Measurements from ENCODE around the gene GPR35.

DNA sequence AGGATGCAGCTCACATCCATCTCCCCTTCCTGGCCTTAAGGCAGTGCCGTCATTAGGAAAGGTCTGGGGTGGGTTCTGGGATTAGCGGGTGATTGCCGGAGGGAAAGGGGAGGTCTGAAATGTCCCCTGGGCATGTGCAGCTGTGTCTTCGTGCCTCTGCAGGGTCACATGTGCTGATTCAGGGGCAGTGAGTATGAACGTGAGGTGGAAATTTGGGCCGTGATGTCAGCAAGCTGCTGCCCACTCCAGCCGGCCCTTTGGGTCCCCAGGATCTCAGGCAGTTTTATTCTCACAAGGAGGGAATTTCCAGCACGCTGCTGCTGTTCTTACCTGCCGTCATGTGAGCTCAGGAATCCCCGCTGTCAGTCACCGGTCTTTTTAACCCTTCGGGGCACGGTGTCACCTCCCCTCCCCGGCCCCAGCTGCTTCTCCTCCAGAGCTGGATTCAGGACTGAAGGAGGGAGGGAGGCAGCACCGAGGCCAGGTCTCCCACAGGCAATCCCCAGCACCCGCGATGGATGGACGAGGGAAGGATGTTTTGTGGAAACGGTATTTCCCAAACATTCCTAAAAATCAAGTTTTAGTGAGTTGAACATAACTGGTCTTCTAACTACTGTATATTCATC lies 23.5 kb downstream of the GPR35 start:
- TF ChIP-seq, protein P1, sequence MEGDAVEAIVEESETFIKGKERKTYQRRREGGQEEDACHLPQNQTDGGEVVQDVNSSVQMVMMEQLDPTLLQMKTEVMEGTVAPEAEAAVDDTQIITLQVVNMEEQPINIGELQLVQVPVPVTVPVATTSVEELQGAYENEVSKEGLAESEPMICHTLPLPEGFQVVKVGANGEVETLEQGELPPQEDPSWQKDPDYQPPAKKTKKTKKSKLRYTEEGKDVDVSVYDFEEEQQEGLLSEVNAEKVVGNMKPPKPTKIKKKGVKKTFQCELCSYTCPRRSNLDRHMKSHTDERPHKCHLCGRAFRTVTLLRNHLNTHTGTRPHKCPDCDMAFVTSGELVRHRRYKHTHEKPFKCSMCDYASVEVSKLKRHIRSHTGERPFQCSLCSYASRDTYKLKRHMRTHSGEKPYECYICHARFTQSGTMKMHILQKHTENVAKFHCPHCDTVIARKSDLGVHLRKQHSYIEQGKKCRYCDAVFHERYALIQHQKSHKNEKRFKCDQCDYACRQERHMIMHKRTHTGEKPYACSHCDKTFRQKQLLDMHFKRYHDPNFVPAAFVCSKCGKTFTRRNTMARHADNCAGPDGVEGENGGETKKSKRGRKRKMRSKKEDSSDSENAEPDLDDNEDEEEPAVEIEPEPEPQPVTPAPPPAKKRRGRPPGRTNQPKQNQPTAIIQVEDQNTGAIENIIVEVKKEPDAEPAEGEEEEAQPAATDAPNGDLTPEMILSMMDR (conservative IDR thresholded peaks at IDR 0.05; ENCODE audit: low read depth, low read length): no peak
- no peak for TF ChIP-seq EZH2 (IDR thresholded peaks at IDR 0.05; ENCODE audit: low read length, unreplicated experiment)

Measured in PC-3 (cell line).